NB4 (cell line): ENCODE results near the gene MYOM1.
"Not testable (repeated sequence)": the region's sequence is repeated elsewhere in the genome, so short reads cannot be mapped to it uniquely, and the experiment has no call there.

Source experiments
- CTCF ChIP-seq: IDR thresholded peaks from one replicate; pipeline ENCODE4 v1.5.1; 2012; ENCODE audit warnings: low read depth, low read length
- POLR2A ChIP-seq: IDR thresholded peaks from 2 replicates; pipeline ENCODE4 v1.6.1; 2011; ENCODE audit warnings: mild to moderate bottlenecking; ENCODE audit not compliant: insufficient read length; ENCODE audit errors: extremely low read depth

GRCh38 chr18:3220868-3221267 is 1.1 kb upstream of the MYOM1 start:
- not testable (repeated sequence) for TF ChIP-seq POLR2A, CTCF
